Type B pancreatic cell (in vitro differentiated cells): ENCODE measurements around the gene NME7. TPM values are rescaled to one million over a fixed set of nuclear protein-coding genes. Genes with fewer than 3 reads are reported as not detected.
"Not testable (repeated sequence)": the region's sequence is repeated elsewhere in the genome, so short reads cannot be mapped to it uniquely, and the experiment has no call there.

Source experiments
- DNase-seq: peaks from one replicate; pipeline ENCODE4 v3.0.0; 2021; ENCODE audit warnings: mixed read lengths; ENCODE audit not compliant: unreplicated experiment; ENCODE audit errors: extremely low spot score
- H3K27ac Mint-ChIP-seq: 2 replicates; pipeline ENCODE4 v1.8.0; 2021; ENCODE audit warnings: mild to moderate bottlenecking, mixed read lengths
- H3K27me3 Mint-ChIP-seq: 2 replicates; pipeline ENCODE4 v1.8.0; 2021; ENCODE audit warnings: mixed read lengths
- H3K36me3 Mint-ChIP-seq: 2 replicates; pipeline ENCODE4 v1.8.0; 2021; ENCODE audit warnings: mixed read lengths
- H3K4me1 Mint-ChIP-seq: one replicate; pipeline ENCODE4 v1.8.0; 2021; ENCODE audit warnings: mixed read lengths; ENCODE audit not compliant: unreplicated experiment
- H3K4me3 Mint-ChIP-seq: 2 replicates; pipeline ENCODE4 v1.8.0; 2021; ENCODE audit warnings: mild to moderate bottlenecking, mixed read lengths
- H3K9me3 Mint-ChIP-seq: 2 replicates; pipeline ENCODE4 v1.8.0; 2021; ENCODE audit warnings: mixed read lengths
- long read RNA-seq: library from polyadenylated mRNA; unstranded; transcript quantifications from one replicate; pipeline ENCODE4 v2.0.0, GENCODE V29; 2020
- total RNA-seq: library from RNA; stranded (reverse); gene quantifications from 2 replicates; pipeline ENCODE4 v1.2.1, GENCODE V29; 2021; ENCODE audit warnings: low replicate concordance
- TF ChIP-seq, protein P1 (sequence below): fragments of 200-600 bp; sonication (generic); conservative IDR thresholded peaks from 2 replicates; pipeline ENCODE4 v1.5.0; 2021; ENCODE audit warnings: antibody characterized with exemption, mild to moderate bottlenecking

The NME7 gene, protein sequence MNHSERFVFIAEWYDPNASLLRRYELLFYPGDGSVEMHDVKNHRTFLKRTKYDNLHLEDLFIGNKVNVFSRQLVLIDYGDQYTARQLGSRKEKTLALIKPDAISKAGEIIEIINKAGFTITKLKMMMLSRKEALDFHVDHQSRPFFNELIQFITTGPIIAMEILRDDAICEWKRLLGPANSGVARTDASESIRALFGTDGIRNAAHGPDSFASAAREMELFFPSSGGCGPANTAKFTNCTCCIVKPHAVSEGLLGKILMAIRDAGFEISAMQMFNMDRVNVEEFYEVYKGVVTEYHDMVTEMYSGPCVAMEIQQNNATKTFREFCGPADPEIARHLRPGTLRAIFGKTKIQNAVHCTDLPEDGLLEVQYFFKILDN
- 13.5 and 25.9 TPM in 2 replicates for total RNA-seq
- long read RNA-seq, transcript NME7-201 (12 exons, 1,642 nt): major isoform, 30 of 39 reads
- long read RNA-seq, partial matches to known transcripts: 2 of 39 reads
- long read RNA-seq, other reads (novel, unspliced or antisense): 6 of 39 reads

DNA sequence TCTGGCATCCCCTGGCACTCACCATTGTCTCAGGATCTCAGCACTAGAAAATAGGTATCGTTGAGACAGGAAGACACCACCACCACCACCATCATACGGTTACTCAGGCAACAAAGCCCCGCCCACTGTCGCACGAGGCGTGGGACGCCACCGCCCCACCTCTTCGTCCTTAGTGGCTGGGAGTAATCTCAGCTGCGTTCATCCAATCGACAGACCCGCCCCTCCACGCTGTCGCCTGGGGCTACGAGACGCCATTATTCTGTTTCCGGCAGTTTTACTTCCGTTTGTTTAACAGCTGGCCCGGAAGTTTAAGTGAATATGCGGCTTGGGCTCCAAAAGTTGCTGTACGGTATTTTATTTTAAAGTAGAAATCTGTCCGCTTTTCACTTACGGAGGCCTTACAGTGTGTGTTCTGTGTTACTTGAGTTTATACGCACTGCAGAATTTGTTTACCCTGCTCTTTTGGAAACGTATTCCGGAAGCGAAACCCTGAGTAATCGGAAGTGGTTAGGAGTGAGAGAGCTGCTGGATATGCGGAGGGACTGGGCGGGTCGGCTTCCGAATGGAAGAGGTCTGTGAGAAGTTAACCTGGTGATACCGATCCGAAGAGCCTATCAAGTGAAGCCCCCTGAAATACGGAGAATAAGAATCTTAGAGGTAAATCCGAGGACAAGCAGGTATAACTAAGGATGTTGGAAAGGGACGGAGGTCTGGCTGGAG, at the start of gene NME7, which contains the start of gene BLZF1:
TSS of gene NME7 (minus strand) at position 112 of the 720 bp plus-strand sequence. CDS start at position 25, 87 bp downstream.
TSS of gene BLZF1 (plus strand) at position 510 of the 720 bp plus-strand sequence. CDS start 1,328 bp downstream, outside the sequence.
- H3K9me3 Mint-ChIP-seq: peaks cover 5% of the 10 kb centered on the region
- peak; percentile 95 for DNase-seq
- no peak within 1 kb of the TSS for H3K4me3 Mint-ChIP-seq
- H3K27me3 Mint-ChIP-seq: no peaks in the 10 kb centered on the region
- no peak within 1 kb of the TSS for H3K27ac Mint-ChIP-seq
- TF ChIP-seq, protein P1, sequence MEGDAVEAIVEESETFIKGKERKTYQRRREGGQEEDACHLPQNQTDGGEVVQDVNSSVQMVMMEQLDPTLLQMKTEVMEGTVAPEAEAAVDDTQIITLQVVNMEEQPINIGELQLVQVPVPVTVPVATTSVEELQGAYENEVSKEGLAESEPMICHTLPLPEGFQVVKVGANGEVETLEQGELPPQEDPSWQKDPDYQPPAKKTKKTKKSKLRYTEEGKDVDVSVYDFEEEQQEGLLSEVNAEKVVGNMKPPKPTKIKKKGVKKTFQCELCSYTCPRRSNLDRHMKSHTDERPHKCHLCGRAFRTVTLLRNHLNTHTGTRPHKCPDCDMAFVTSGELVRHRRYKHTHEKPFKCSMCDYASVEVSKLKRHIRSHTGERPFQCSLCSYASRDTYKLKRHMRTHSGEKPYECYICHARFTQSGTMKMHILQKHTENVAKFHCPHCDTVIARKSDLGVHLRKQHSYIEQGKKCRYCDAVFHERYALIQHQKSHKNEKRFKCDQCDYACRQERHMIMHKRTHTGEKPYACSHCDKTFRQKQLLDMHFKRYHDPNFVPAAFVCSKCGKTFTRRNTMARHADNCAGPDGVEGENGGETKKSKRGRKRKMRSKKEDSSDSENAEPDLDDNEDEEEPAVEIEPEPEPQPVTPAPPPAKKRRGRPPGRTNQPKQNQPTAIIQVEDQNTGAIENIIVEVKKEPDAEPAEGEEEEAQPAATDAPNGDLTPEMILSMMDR: no peak
- no peaks in the 10 kb centered on the region for H3K4me1 Mint-ChIP-seq
- peaks cover 9% of the 10 kb centered on the region for H3K36me3 Mint-ChIP-seq

DNA sequence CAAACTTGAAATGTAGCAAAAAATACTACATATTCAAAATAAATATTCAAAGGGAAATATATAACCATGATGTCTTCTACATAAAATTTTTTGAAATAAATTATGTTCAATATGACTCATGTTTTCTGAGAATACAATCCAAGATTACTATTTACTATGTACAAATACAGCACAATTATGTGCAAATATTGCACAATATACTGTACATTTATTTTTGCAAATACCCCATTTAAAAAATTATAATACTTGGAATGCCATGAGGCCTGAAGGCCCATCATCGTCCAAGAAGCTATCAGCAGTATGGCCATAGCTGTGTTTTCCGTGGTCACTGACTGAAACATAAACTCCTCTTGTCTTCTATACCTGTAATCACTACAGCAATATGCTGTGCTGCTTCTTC, 47.4 kb upstream of the NME7 start:
- no peak overlapping the region for H3K27ac Mint-ChIP-seq
- no peak overlapping the region for H3K4me3 Mint-ChIP-seq
- peaks cover 3% of the 10 kb centered on the region for H3K36me3 Mint-ChIP-seq
- DNase-seq: no peak
- no peaks in the 10 kb centered on the region for H3K4me1 Mint-ChIP-seq
- H3K27me3 Mint-ChIP-seq: no peaks in the 10 kb centered on the region
- H3K9me3 Mint-ChIP-seq: peaks cover 6% of the 10 kb centered on the region
- TF ChIP-seq, protein P1: no peak

DNA sequence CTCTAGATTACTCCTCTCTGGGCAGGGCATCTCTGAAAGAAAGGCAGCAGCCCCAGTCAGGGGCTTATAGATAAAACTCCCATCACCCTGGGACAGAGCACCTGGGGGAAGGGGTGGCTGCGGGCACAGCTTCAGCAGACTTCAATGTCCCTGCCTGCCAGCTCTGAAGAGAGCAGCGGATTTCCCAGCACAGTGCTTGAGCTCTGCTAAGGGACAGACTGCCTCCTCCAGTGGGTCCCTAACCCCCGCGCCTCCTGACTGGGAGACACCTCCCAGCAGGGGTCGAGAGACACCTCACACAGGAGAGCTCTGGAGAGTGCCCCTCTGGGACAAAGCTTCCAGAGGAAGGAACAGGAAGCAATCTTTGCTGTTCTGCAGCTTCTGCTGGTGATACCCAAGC, 40.7 kb upstream of the NME7 start:
- H3K4me1 Mint-ChIP-seq, H3K36me3 Mint-ChIP-seq, H3K27me3 Mint-ChIP-seq, DNase-seq, H3K4me3 Mint-ChIP-seq, H3K27ac Mint-ChIP-seq: not testable (repeated sequence)
- peaks cover 15% of the 10 kb centered on the region for H3K9me3 Mint-ChIP-seq

DNA sequence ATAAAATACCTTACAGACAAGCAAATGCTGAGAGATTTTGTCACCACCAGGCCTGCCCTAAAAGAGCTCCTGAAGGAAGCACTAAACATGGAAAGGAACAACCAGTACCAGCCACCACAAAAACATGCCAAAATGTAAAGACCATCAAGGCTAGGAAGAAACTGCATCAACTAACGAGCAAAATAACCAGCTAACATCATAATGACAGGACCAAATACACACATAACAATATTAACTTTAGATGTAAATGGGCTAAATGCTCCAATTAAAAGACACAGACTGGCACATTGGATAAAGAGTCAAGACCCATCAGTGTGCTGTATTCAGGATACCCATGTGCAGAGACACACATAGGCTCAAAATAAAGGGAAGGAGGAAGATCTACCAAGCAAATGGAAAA, 35.0 kb upstream of the NME7 start:
- H3K9me3 Mint-ChIP-seq: peaks cover 16% of the 10 kb centered on the region
- H3K36me3 Mint-ChIP-seq, DNase-seq, H3K27me3 Mint-ChIP-seq, H3K4me1 Mint-ChIP-seq, H3K27ac Mint-ChIP-seq, H3K4me3 Mint-ChIP-seq: not testable (repeated sequence)

DNA sequence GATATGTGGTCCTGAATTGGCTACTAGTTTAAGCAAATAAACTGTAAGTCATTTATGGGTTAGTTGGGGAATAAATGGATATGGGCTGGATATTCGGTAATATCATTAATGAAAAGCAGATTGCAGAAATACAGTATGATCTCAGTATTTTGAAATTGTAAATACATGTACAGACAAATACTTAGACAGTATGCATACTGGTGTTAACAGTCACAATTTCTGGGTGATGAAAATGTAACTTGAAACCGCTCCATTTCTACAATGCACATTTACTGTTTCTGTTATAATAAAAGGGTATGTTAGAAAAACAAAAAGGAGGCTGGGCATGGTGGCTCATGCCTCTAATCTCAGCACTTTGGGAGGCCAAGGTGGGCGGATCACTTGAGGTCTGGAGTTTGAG, 28.4 kb upstream of the NME7 start:
- no peak for DNase-seq
- H3K27ac Mint-ChIP-seq: no peak overlapping the region
- H3K4me3 Mint-ChIP-seq: no peak overlapping the region
- H3K9me3 Mint-ChIP-seq: no peaks in the 10 kb centered on the region
- H3K27me3 Mint-ChIP-seq: no peaks in the 10 kb centered on the region
- TF ChIP-seq, protein P1: no peak
- H3K36me3 Mint-ChIP-seq: peaks cover 29% of the 10 kb centered on the region
- H3K4me1 Mint-ChIP-seq: no peaks in the 10 kb centered on the region

DNA sequence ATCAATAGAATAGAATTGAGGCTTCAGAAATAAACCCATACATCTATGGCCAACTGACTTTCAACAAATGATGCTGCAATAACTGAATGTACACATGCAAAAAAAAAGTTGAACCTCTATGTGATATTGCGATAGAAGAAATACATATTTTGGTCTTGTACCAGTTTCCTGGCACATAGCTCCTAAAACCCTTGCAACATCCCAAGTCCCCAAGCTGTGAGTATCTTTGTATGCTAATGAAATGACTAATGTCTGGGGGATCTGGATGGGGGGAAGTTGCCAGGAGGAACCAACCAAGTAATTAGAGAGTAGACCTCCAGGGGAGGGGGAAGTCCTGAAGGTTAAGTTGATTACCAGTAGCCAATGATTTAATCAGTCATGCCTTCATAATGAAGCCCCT, 24.8 kb upstream of the NME7 start:
- DNase-seq: no peak
- no peak overlapping the region for H3K4me3 Mint-ChIP-seq
- TF ChIP-seq, protein P1: no peak
- no peaks in the 10 kb centered on the region for H3K27me3 Mint-ChIP-seq
- H3K4me1 Mint-ChIP-seq: no peaks in the 10 kb centered on the region
- H3K27ac Mint-ChIP-seq: no peak overlapping the region
- peaks cover 35% of the 10 kb centered on the region for H3K36me3 Mint-ChIP-seq
- H3K9me3 Mint-ChIP-seq: no peaks in the 10 kb centered on the region
